ENCODE results near the gene RAB17. TPM values are rescaled to one million over a fixed set of nuclear protein-coding genes. Genes with fewer than 3 reads are reported as not detected.

Gene RAB17
- total and polyA plus RNA-seq, 2 of the 8 experiments (the other 6 are each of a cell fraction or from before 2014, with no cell fraction given), result 42.6 to 83.4 TPM

- Histone ChIP-seq H3K4me1 (replicated peaks in 1 of 4; ENCODE audit: control insufficient read depth in 3 of 4, insufficient read depth in 4 of 4, low read length in 3 of 4) (no peaks in the 10 kb centered on the region; a peak in 1 of 7 replicates), H3K27me3 (replicated peaks in 1 of 4; ENCODE audit: control insufficient read depth in 3 of 4, extremely low read depth in 1 of 4, insufficient read depth in 3 of 4, low read length in 3 of 4) (no peaks in the 10 kb centered on the region)
Measured at GRCh38 chr2:237529452-237530402, 60.8 kb downstream of the RAB17 start.

More at GRCh38 chr2:237529452-237530402, 60.8 kb downstream of the RAB17 start:
- Histone ChIP-seq H4K20me1 (replicated peaks in 1 of 2; ENCODE audit: control insufficient read depth in 1 of 2, insufficient read depth in 2 of 2, low read length in 2 of 2) (no peaks in the 10 kb centered on the region), H3K23me2 (ENCODE audit: low read depth, low read length) (no peaks in the 10 kb centered on the region), H4K5ac (ENCODE audit: insufficient read length, low read depth, low read length) (no peak overlapping the region), H2BK120ac (replicated peaks; ENCODE audit: low read depth, low read length) (no peak overlapping the region), H4K91ac (replicated peaks; ENCODE audit: insufficient read length, low read length) (no peak overlapping the region), H3K36me3 (ENCODE audit: control insufficient read depth in 2 of 4, insufficient read depth in 4 of 4, low read length in 3 of 4) (peaks cover 0 to 10% (median 0%) of the 10 kb centered on the region in 4 experiments; a peak in 3 of 8 replicates), H2AK5ac (ENCODE audit: low read depth, low read length) (no peak overlapping the region), H3K23ac (ENCODE audit: insufficient read length) (no peak overlapping the region), H4K8ac (ENCODE audit: extremely low read depth, insufficient read depth, low read length) (no peak overlapping the region), H3K9ac (replicated peaks in 1 of 4; ENCODE audit: extremely low read depth in 1 of 4, low read depth in 3 of 4, low read length in 3 of 4) (no peak overlapping the region), H2BK15ac (ENCODE audit: low read length) (no peak overlapping the region), H3K56ac (replicated peaks; ENCODE audit: insufficient read length, low read depth, low read length) (no peak overlapping the region), H3K79me1 (ENCODE audit: low read depth, low read length) (peaks cover 3% of the 10 kb centered on the region; the same call in 1 of the 2 replicates), H2BK5ac (ENCODE audit: low read depth, low read length) (no peak overlapping the region), H3K27ac (ENCODE audit: low read depth, low read length) (no peak overlapping the region), H2AFZ (ENCODE audit: low read length) (no peak overlapping the region), H3K14ac (ENCODE audit: insufficient read length) (no peak overlapping the region), H3K4ac (replicated peaks; ENCODE audit: insufficient read length, low read depth, low read length) (no peak overlapping the region), H3K4me3 (ENCODE audit: extremely low read depth in 1 of 4, insufficient read depth in 2 of 4, low read depth in 3 of 4, low read length in 4 of 4) (no peak overlapping the region), H2BK20ac (ENCODE audit: low read length) (no peak overlapping the region), H3K9me3 (ENCODE audit: insufficient read depth in 2 of 2, low read depth in 1 of 2, low read length in 1 of 2) (no peaks in the 10 kb centered on the region), H3K4me2 (ENCODE audit: insufficient read depth in 1 of 2, low read depth in 2 of 2, low read length in 2 of 2) (no peak overlapping the region), H3K18ac (ENCODE audit: extremely low read depth, low read length) (no peak overlapping the region), H3K79me2 (ENCODE audit: control insufficient read depth in 1 of 2, insufficient read depth in 2 of 2, low read length in 2 of 2) (no peaks in the 10 kb centered on the region), H2BK12ac (ENCODE audit: low read depth, low read length) (no peak overlapping the region)
- DNase-seq (ENCODE audit: low read depth in 1 of 2, low spot score in 2 of 2) (no peak), FAIRE-seq (no peak)
- 86% methylated on average over 19 of the region's 19 CpGs; no CpG with 5 or more reads in 1 of the 2 experiments for WGBS, 2 experiments (ENCODE audit: extremely low coverage in 1 of 2, insufficient coverage in 1 of 2, insufficient read length in 1 of 2, insufficient replicate concordance in 2 of 2, low coverage in 1 of 2, low lambda C conversion rate in 2 of 2, missing lambda C conversion rate in 1 of 2)
- CTCF ChIA-PET (ENCODE audit: partially characterized antibody), result interaction anchor here (0.8 to 2.4 kb wide), 6 partner anchors 11 to 365 kb away, joined by 3 to 11 read pairs (median 4); no protein-coding TSS in a partner anchor
- TF ChIP-seq CBX8 (IDR thresholded peaks at IDR 0.05; ENCODE audit: borderline replicate concordance, low read depth, low read length) (no peak), MAFK (IDR thresholded peaks at IDR 0.05; ENCODE audit: low read depth, low read length) (peak; percentile 72; the same call in 1 of the 2 replicates)
- POLR2A ChIA-PET (ENCODE audit: partially characterized antibody), result interaction anchor here (1.2 to 1.3 kb wide), 2 partner anchors 28 to 38 kb away, joined by 3 to 4 read pairs; no protein-coding TSS in a partner anchor

All from H1 (cell line).